GM15510 (cell line): ENCODE results near the gene HIP1R.

Experiments used
- POLR2A ChIP-seq: IDR thresholded peaks from 3 replicates; pipeline ENCODE4 v1.6.1; 2011; ENCODE audit warnings: borderline replicate concordance; ENCODE audit not compliant: insufficient read length; ENCODE audit errors: extremely low read depth

HIP1R gene

DNA sequence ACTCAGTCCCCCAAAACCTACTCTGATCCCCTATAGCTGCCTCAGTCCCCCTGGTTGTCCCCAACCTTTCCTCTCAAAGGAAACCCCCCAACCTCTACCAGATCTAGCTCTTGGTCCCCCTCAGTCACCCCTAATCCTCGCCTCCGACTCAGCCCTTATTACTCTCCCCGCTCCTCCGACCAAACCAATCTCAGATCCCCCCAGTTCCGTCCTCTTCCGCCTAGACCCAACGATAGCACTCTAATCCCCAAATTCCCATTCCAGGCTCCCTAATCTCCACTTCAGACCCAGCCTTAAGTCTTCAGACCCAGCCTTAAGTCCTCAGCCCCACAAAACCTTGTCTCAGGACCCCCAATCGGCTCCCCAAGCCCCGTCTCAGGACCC lies 60.1 kb downstream of the HIP1R start:
- no peak for TF ChIP-seq POLR2A

DNA sequence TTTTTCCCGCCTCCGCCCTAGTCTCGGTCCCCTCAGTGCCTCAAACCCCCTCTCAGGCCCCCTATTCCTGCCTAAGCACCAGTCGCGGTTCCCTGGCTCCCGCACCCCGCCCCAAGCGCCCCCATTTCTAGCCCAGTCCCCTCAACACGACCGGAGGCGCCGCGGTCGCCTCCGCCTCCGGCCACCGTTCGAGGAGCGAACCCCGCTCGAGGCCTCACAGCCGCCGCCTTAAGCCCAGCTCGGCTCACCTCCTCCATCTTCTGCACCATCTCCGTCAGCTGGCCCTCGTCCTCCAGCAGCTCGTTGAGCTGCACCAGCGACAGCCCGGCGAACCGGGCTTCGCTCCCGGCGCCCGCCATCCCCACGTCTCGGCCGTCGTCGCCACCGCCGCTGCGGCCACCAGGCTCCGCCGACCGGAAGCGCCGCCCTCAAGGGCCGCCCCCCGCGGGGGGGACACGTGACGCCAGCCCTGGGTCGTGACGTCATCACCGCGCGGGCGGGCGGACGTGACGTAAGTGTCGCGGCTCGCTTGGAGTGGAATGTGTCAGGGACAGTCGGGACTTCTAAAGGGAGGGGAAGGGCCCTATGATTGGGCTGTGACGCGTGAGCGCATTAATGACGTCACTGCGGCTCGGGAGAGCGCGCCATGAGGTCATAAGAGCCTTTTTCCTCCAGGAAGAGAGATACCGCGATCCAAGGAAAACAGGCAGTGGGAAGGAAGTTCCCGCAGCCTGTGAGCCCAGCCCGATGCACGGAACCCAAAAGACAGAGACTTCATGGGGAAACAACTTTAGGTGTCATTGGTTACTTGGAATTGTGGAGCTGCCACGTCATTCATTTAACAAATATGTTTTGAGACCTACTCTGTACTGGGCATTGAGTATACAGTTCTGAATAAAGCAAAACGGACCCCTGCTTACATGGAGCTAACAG lies 60.7 kb downstream of the HIP1R start, which contains the start of gene VPS37B:
Gene VPS37B, minus strand, starts transcription at position 421 of the 933 bp plus-strand sequence. Its CDS starts 62 bp downstream, at position 359.
- TF ChIP-seq POLR2A = peak; percentile 89

DNA sequence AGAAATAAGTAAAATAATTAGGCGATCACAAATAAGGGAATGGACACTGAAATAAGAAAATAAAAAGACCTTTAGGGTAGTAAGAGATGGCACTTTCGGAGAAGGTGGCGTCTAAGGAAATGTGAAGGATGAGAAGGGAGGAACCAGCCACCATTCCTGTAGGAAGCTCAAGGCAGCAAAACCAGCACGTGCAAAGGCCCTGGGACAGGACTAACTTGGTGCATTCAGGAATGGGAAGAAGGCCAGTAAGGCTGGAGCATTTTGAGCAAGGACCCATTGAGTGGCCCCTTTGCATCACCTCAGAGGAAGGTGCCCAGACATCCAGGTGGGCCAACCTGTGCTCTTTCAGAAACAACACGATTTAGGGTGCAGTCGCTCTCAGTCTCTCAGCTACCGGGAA lies 61.4 kb downstream of the HIP1R start:
- TF ChIP-seq POLR2A = no peak

DNA sequence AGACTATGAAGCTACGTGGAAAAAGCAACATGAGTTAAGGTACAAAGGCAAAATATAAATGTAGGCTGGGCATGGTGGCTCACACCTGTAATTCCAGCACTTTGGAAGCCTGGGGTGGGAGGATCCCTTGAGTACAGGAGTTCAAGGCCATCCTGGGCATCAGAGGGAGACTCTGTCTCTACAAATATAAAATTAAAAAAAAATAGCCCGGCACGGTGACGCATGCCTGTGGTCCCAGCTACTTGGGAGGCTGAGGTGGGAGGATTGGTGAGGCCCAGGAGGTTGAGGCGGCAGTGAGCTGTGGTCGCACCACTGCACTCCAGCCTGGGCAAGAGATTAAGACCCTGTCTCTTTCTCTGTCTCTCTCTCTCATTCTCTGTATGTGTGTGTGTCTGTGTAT lies 64.6 kb downstream of the HIP1R start:
- no peak for TF ChIP-seq POLR2A

DNA sequence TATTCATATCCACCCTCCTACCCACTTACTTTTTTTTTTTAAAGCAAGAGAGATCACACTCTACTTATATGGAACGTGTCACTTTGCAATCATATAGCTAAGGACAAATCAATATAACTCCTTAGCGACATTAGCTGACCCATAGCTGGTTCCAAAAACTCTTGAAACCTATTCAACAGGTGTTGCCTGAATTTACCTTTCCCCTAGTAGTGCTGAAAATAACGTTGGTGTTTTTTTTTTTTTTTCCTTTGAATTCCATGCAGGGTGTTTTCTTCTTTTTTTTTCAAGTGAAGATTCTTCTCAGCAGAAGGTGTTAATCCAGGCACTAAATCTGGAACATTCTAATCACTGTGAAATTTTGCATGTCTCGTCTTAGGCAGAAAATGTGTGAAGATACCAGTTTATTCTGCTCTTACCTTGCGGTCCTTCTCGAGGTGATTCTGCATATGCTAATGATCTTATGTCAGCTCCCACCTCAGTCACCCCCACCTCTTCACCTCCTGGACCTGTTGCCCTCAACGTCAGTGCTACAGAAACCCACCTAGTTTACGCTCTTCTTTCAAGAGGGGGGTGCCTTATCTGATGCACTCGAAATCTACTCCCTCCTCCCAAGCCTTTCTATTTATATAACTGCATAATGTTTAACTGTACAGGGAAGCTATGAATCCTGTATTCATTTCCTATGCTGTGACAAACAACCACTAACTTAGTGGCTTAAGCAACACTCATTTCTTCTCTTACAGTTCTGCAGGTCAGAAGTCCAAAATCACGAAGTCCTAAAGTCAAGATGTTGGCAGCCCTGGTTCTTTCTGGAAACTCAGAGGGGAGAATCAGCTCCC lies 67.8 kb downstream of the HIP1R start:
- no peak for TF ChIP-seq POLR2A

DNA sequence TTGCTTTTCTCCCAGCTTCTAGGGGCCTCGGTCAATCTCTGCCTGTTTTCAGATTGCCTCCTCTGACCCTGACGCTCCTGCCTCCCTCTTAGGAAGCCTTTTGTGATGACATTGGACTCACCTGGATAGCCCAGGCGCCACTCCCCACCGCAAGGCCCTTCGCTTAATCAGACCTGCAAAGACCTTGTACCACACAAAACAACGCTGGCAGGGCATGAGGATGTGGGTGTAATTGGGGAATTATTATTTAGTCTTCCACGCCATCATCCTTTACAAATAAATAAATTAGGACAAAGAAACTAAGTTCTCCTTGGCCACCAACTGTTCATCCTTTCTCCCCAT lies 68.4 kb downstream of the HIP1R start:
- no peak for TF ChIP-seq POLR2A

DNA sequence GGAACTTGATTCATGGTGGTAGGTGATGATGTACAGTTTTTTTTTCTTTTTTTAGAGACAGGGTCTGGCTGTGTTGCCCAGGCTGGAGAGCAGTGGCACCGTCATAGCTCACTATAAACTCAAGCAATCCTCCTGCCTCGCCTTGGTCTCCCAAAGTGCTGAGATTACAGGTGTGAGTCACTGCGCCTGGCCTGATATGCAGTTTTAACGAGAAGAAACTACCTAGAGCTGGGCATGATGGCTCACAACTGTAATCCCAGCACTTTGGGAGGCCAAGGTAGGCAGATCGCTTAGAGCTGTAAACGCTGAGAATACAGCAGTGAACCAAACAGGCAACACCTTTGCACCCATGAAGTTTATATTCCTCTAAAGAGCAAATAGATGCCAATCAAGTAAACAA lies 73.7 kb downstream of the HIP1R start:
- no peak for TF ChIP-seq POLR2A

DNA sequence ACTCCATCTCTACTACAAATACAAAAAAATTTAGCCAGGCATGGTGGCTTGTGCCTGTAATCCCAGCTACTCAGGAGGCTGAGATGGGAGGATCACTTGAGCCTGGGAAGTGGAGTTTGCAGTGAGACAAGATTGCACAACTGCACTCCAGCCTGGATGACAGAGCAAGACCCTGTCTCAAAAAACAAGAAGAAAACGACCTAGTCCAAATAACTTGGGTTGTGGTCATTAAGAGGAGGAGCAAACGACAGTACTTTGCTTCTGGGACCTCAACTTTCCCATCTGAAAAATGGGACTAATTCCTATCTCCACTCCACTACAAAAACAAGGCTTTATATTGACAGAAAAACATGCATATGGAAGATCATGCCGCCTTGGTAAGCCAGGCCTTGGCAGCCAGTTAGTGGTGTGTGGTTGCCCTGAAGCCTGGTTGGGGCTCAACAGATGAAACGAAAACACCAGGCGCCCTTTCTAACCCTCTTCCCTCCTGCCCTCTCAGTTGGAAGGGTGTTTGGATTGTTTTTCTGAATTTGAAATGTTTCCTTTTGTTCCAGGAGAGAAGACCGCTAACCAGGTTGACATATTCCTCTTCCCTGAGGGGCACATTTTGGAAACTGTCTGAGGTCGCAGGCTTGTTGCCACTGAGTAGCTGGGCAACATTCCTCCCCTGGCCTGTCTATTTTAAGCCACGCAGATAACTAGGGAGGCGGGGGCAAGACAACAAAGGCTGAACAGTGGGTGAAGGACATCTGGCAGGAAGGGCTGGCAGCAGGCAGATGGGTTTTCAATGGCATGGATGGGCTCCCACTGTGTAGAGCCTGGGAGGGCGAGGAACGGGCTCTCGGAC lies 74.4 kb downstream of the HIP1R start:
- TF ChIP-seq POLR2A = no peak
